Spleen (tissue), 7 donors: ENCODE results near the gene RRAS2.

Source experiments
- POLR2A ChIP-seq, 3 donors: fragments of 450-650 bp; IDR thresholded peaks; one replicate each; pipeline ENCODE4 v1.5.1; 2017; ENCODE audit warnings: antibody characterized with exemption in 3 of 3, mild to moderate bottlenecking in 1 of 3
- POLR2AphosphoS5 ChIP-seq, 3 donors: sonication (generic); formaldehyde crosslinking; IDR thresholded peaks; one replicate each; pipeline ENCODE4 v1.5.1; 2017; ENCODE audit warnings: antibody characterized with exemption in 3 of 3
- TF ChIP-seq, protein P1 (sequence below), 11 experiments: fragments of 200-600 bp in 7 of 11; fragments of 450-650 bp in 4 of 11; sonication (generic) in 4 of 11; IDR thresholded peaks in 8 of 11; conservative IDR thresholded peaks in 3 of 11; 1 replicate in 7 of 11; 2 replicates in 4 of 11; pipeline versions ENCODE4 v1.4.0 to v1.8.0; 2016 to 2021; ENCODE audit warnings: antibody characterized with exemption in 11 of 11, inconsistent platforms in 4 of 11, mild to moderate bottlenecking in 1 of 11
- donor health status: DM: no; HTN: no; CAD: no; lungs with moderate emphysema.
- donor health status: DM: no; HTN: no; CAD: no.
- donor health status: DM: no; HTN: no; CAD: no.

DNA sequence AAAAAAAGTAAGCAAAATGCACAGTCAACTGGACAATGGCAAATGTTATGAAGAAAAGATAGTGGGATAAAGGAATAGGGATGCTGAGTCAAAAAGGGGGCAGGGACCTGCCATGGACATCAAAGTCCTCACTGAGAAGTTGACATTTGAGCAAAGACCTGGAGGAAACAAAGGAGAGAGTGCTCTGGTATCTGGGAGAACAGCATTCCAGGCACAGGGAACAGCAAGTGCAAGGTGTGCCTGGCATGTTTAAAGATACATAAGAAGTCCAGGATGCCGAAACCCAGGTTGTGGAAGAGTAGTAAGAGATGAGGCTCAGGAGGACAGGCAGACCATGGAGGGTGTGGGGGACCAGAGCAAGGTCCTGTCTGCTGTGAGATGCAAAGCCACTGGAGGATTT lies 123.3 kb downstream of the RRAS2 start:
- TF ChIP-seq, protein P1, sequence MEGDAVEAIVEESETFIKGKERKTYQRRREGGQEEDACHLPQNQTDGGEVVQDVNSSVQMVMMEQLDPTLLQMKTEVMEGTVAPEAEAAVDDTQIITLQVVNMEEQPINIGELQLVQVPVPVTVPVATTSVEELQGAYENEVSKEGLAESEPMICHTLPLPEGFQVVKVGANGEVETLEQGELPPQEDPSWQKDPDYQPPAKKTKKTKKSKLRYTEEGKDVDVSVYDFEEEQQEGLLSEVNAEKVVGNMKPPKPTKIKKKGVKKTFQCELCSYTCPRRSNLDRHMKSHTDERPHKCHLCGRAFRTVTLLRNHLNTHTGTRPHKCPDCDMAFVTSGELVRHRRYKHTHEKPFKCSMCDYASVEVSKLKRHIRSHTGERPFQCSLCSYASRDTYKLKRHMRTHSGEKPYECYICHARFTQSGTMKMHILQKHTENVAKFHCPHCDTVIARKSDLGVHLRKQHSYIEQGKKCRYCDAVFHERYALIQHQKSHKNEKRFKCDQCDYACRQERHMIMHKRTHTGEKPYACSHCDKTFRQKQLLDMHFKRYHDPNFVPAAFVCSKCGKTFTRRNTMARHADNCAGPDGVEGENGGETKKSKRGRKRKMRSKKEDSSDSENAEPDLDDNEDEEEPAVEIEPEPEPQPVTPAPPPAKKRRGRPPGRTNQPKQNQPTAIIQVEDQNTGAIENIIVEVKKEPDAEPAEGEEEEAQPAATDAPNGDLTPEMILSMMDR (IDR thresholded peaks at IDR 0.05 in 8 of 11, conservative IDR thresholded peaks at IDR 0.05 in 3 of 11) = no peak
- TF ChIP-seq POLR2A (IDR thresholded peaks at IDR 0.05) = no peak
- no peak for TF ChIP-seq POLR2AphosphoS5 (IDR thresholded peaks at IDR 0.05)
